ENCODE measurements around the gene AGBL1. TPM values are rescaled to one million over a fixed set of nuclear protein-coding genes. Genes with fewer than 3 reads are reported as not detected.

AGBL1 gene
- total and polyA plus RNA-seq, 2 donors (not counting 1 experiment from before 2014, with no cell fraction given), result not detected

DNA sequence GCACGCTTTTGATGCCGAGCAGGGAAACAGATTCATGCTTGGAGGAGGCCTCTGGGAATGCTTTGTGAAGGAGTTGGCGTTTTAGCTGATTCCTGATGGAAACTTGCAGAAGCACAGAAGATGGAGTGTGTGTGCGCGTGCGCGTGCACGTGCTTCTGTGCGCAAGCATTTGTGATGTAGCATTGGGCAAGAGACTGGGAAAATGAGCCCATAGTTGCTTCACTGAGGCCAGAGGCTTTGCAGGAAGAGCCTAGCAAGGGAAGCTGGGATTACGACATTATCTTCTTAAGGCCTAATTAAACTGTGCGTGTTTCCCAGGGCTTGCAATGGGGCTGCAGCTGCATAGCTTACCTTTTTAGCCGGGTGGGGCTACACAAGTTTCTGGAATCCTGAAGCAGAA is 18.1 kb upstream of the AGBL1 start:
- no peak overlapping the region for H3K4me2 ChIP-seq (replicated peaks; ENCODE audit: low read depth, low read length, poor library complexity, severe bottlenecking)
- H3K4me3 Mint-ChIP-seq, result no peak overlapping the region
- H3K79me2 ChIP-seq (ENCODE audit: control insufficient read depth, insufficient read depth, low read length), result no peaks in the 10 kb centered on the region
- peaks cover 0 to 4% (median 0%) of the 10 kb centered on the region in 3 donors for H3K9me3 ChIP-seq (ENCODE audit: control extremely low read depth in 1 of 3, control insufficient read depth in 2 of 3, insufficient read depth in 1 of 3, low read length in 2 of 3)
- 96% methylated on average over 8 of the region's 12 CpGs for WGBS (ENCODE audit: insufficient coverage)
- intact Hi-C loops (cut with micrococcal nuclease), result no loop called here
- ChIA-PET CTCF (no interaction called here), POLR2A (no interaction called here)
- no peaks in the 10 kb centered on the region for H3K36me3 ChIP-seq (replicated peaks in 1 of 2; ENCODE audit: control extremely low read depth in 1 of 2, control insufficient read depth in 1 of 2, extremely low read depth in 1 of 2, insufficient read depth in 2 of 2, low read length in 1 of 2)
- no peak overlapping the region for H3K9ac ChIP-seq (ENCODE audit: low read length)
- no peak overlapping the region for H3K27ac ChIP-seq (ENCODE audit: low read length in 2 of 2)
- H2AFZ ChIP-seq (ENCODE audit: insufficient read depth, low read depth, low read length, poor library complexity, severe bottlenecking), result no peak overlapping the region
- H3K4me1 ChIP-seq (ENCODE audit: control insufficient read depth in 2 of 2, insufficient read depth in 2 of 2, low read length in 2 of 2), result no peaks in the 10 kb centered on the region
- no peaks in the 10 kb centered on the region for H3K9me3 Mint-ChIP-seq (ENCODE audit: insufficient read depth)
- no peak for ATAC-seq (ENCODE audit: low read depth)
- no peaks in the 10 kb centered on the region for H3K4me1 Mint-ChIP-seq
- no peak overlapping the region for H3K4me3 ChIP-seq (ENCODE audit: control extremely low read depth in 1 of 5, extremely low read depth in 1 of 5, insufficient read depth in 1 of 5, low read depth in 2 of 5, low read length in 4 of 5)
- no peak for TF ChIP-seq CTCF (IDR thresholded peaks at IDR 0.05)
- H4K20me1 ChIP-seq (ENCODE audit: control insufficient read depth, insufficient read depth, low read length, poor library complexity, severe bottlenecking), result no peaks in the 10 kb centered on the region
- H3K27ac Mint-ChIP-seq, result no peak overlapping the region
- H3K27me3 Mint-ChIP-seq, result peaks cover 5% of the 10 kb centered on the region
- no peak for DNase-seq
- peaks cover 0 to 2% (median 0%) of the 10 kb centered on the region in 4 experiments for H3K27me3 ChIP-seq (replicated peaks in 1 of 4; ENCODE audit: control extremely low read depth in 1 of 4, control insufficient read depth in 3 of 4, insufficient read depth in 4 of 4, low read length in 3 of 4)

GRCh38 chr15:86062646-86063243 is 16.9 kb upstream of the AGBL1 start:
- CTCF ChIA-PET, result no interaction called here

More at GRCh38 chr15:86062646-86063243, 16.9 kb upstream of the AGBL1 start:
- Mint-ChIP-seq H3K9me3 (ENCODE audit: insufficient read depth) (peaks cover 4% of the 10 kb centered on the region), H3K4me3 (no peak overlapping the region), H3K27ac (no peak overlapping the region), H3K27me3 (peaks cover 5% of the 10 kb centered on the region), H3K4me1 (no peaks in the 10 kb centered on the region)
- Histone ChIP-seq H3K4me2 (replicated peaks; ENCODE audit: low read depth, low read length, poor library complexity, severe bottlenecking) (no peak overlapping the region), H3K9me3 (ENCODE audit: control extremely low read depth in 1 of 3, control insufficient read depth in 2 of 3, insufficient read depth in 1 of 3, low read length in 2 of 3) (peaks cover 0 to 5% (median 0%) of the 10 kb centered on the region in 3 donors), H3K4me3 (ENCODE audit: control extremely low read depth in 1 of 5, extremely low read depth in 1 of 5, insufficient read depth in 1 of 5, low read depth in 2 of 5, low read length in 4 of 5) (no peak overlapping the region), H4K20me1 (ENCODE audit: control insufficient read depth, insufficient read depth, low read length, poor library complexity, severe bottlenecking) (no peaks in the 10 kb centered on the region), H3K4me1 (ENCODE audit: control insufficient read depth in 2 of 2, insufficient read depth in 2 of 2, low read length in 2 of 2) (no peaks in the 10 kb centered on the region), H3K27me3 (replicated peaks in 1 of 4; ENCODE audit: control extremely low read depth in 1 of 4, control insufficient read depth in 3 of 4, insufficient read depth in 4 of 4, low read length in 3 of 4) (peaks cover 0 to 2% (median 0%) of the 10 kb centered on the region in 4 experiments), H3K36me3 (replicated peaks in 1 of 2; ENCODE audit: control extremely low read depth in 1 of 2, control insufficient read depth in 1 of 2, extremely low read depth in 1 of 2, insufficient read depth in 2 of 2, low read length in 1 of 2) (no peaks in the 10 kb centered on the region), H3K27ac (ENCODE audit: low read length in 2 of 2) (no peak overlapping the region), H3K79me2 (ENCODE audit: control insufficient read depth, insufficient read depth, low read length) (no peaks in the 10 kb centered on the region), H2AFZ (ENCODE audit: insufficient read depth, low read depth, low read length, poor library complexity, severe bottlenecking) (no peak overlapping the region), H3K9ac (ENCODE audit: low read length) (no peak overlapping the region)
- TF ChIP-seq EZH2 (IDR thresholded peaks at IDR 0.05; ENCODE audit: borderline replicate concordance, insufficient read depth, low read depth, low read length, poor library complexity, severe bottlenecking) (no peak), CTCF (IDR thresholded peaks at IDR 0.05) (no peak)
- DNase-seq, result no peak
- POLR2A ChIA-PET, result no interaction called here
- 81% methylated on average over 8 of the region's 10 CpGs for WGBS (ENCODE audit: insufficient coverage)
- intact Hi-C loops (cut with micrococcal nuclease), result no loop called here
- ATAC-seq (ENCODE audit: low read depth), result no peak

Measured in B cell (primary cell).